HCT116 (cell line): Measurements from ENCODE around the gene FADS1. TPM values are rescaled to one million over a fixed set of nuclear protein-coding genes. Genes with fewer than 3 reads are reported as not detected.

Source experiments
- ATAC-seq: fragments of 200-7000 bp; cut with Tn5 transposase; 2 replicates; pipeline ENCODE4 v1.9.1; 2020; ENCODE audit warnings: mild to moderate bottlenecking, moderate library complexity
- BruUV-seq: library from RNA; stranded (reverse); fragments of 400-500 nt; replicated peaks from 2 replicates; lab custom pipeline; 2021; lab: Mats Ljungman, UMichigan
- CTCF ChIA-PET: fragments of 300-600 bp; sonication (Branson Sonifier 250); formaldehyde crosslinking; loops from one replicate; lab custom pipeline; 2021; ENCODE audit warnings: antibody characterized with exemption; lab: Charles Lee
- POLR2A ChIA-PET: fragments of 300-600, 350-600 bp; sonication (Branson Sonifier 250); formaldehyde crosslinking; loops from one replicate; lab custom pipeline; 2021; ENCODE audit warnings: antibody characterized with exemption; lab: Charles Lee
- RAD21 ChIA-PET, 2 experiments: fragments of 300-600 bp; sonication (Branson Sonifier 250); formaldehyde crosslinking; loops; one replicate each; lab custom pipeline; 2023; ENCODE audit warnings: low total read pairs in 2 of 2; ENCODE audit not compliant: uncharacterized antibody in 2 of 2, unreplicated experiment in 2 of 2, low non-redundant PET in 1 of 2; lab: Charles Lee
- DNase-seq: peaks from one replicate; pipeline ENCODE4 v3.0.0-alpha.2; 2010; ENCODE audit warnings: low read depth, low spot score
- H2AFZ ChIP-seq: fragments of 200-600 bp; shearing (Covaris generic), sonication (generic); 2 replicates; pipeline ENCODE4 v1.6.1; 2017; ENCODE audit warnings: low read depth, mixed run types, mixed read lengths, antibody characterized with exemption, low read length; ENCODE audit not compliant: poor library complexity, severe bottlenecking
- H3K27ac ChIP-seq: 2 replicates; pipeline ENCODE4 v1.5.1; 2012; ENCODE audit warnings: low read depth, low read length
- H3K27me3 ChIP-seq: fragments of 200-600 bp; sonication (generic); 2 replicates; pipeline ENCODE4 v1.6.1; 2016; ENCODE audit warnings: mixed run types, low read length, mixed read lengths; ENCODE audit not compliant: insufficient read depth
- H3K36me3 ChIP-seq, 2 experiments: fragments of 200-500 bp in 1 of 2; fragments of 200-600 bp in 1 of 2; sonication (Bioruptor generic) in 1 of 2; sonication (generic) in 1 of 2; 2 replicates each; pipeline versions ENCODE4 v1.5.1 to v1.6.1; 2014 to 2016; ENCODE audit warnings: low read length in 2 of 2, inconsistent platforms in 1 of 2, mixed read lengths in 1 of 2, mixed run types in 1 of 2; ENCODE audit not compliant: insufficient read depth in 2 of 2, control insufficient read depth in 1 of 2
- H3K4me1 ChIP-seq, 2 experiments: fragments of 200-600 bp in 1 of 2; sonication (generic) in 1 of 2; 2 replicates each; pipeline versions ENCODE4 v1.5.1 to v1.6.1; 2012 to 2017; ENCODE audit warnings: low read length in 2 of 2, inconsistent platforms in 1 of 2, mild to moderate bottlenecking in 1 of 2, mixed read lengths in 1 of 2, mixed run types in 1 of 2, moderate library complexity in 1 of 2; ENCODE audit not compliant: insufficient read depth in 2 of 2, control insufficient read depth in 1 of 2
- H3K4me2 ChIP-seq: fragments of 200-600 bp; sonication (generic); 2 replicates; pipeline ENCODE4 v1.6.1; 2017; ENCODE audit warnings: mixed run types, low read length, mixed read lengths
- H3K4me3 ChIP-seq, 2 experiments: fragments of 200-600 bp in 1 of 2; sonication (generic) in 1 of 2; replicated peaks in 1 of 2; 2 replicates each; pipeline ENCODE4 v1.5.1; 2011 to 2016; ENCODE audit warnings: low read length in 2 of 2, control low read depth in 1 of 2, low read depth in 1 of 2, mild to moderate bottlenecking in 1 of 2, mixed read lengths in 1 of 2, mixed run types in 1 of 2
- H3K79me2 ChIP-seq: fragments of 200-600 bp; sonication (generic); 2 replicates; pipeline ENCODE4 v1.6.1; 2017; ENCODE audit warnings: mild to moderate bottlenecking, mixed run types, low read length, moderate library complexity, mixed read lengths; ENCODE audit not compliant: insufficient read depth
- H3K9ac ChIP-seq: fragments of 200-600 bp; sonication (generic); 2 replicates; pipeline ENCODE4 v1.6.1; 2016; ENCODE audit warnings: low read length, mixed read lengths
- H3K9me2 ChIP-seq: fragments of 200-600 bp; sonication (generic), shearing (Covaris generic); 2 replicates; pipeline ENCODE4 v1.6.1; 2017; ENCODE audit warnings: mixed run types, mild to moderate bottlenecking, moderate library complexity; ENCODE audit not compliant: insufficient read depth
- H3K9me3 ChIP-seq, 2 experiments: fragments of 200-500 bp in 1 of 2; fragments of 200-600 bp in 1 of 2; sonication (Bioruptor generic) in 1 of 2; sonication (generic) in 1 of 2; 2 replicates each; pipeline ENCODE4 v1.6.1; 2014 to 2017; ENCODE audit warnings: low read length in 2 of 2, mixed read lengths in 2 of 2, inconsistent platforms in 1 of 2, low read depth in 1 of 2, mild to moderate bottlenecking in 1 of 2, mixed run types in 1 of 2, moderate library complexity in 1 of 2; ENCODE audit not compliant: control insufficient read depth in 1 of 2, insufficient read depth in 1 of 2
- H4K20me1 ChIP-seq: fragments of 200-600 bp; sonication (generic), shearing (Covaris generic); 2 replicates; pipeline ENCODE4 v1.6.1; 2017; ENCODE audit warnings: mixed run types, mild to moderate bottlenecking, moderate library complexity; ENCODE audit not compliant: insufficient read depth
- CEBPB ChIP-seq: IDR thresholded peaks from 2 replicates; pipeline ENCODE4 v1.6.1; 2012; ENCODE audit warnings: low read depth
- JUND ChIP-seq: IDR thresholded peaks from 2 replicates; pipeline ENCODE4 v1.6.1; 2012
- POLR2AphosphoS5 ChIP-seq: IDR thresholded peaks from 2 replicates; pipeline ENCODE4 v1.6.1; 2011; ENCODE audit warnings: mild to moderate bottlenecking, low read depth, low read length, moderate library complexity
- RAD21 ChIP-seq: IDR thresholded peaks from 2 replicates; pipeline ENCODE4 v1.6.1; 2012; ENCODE audit warnings: low read depth, mild to moderate bottlenecking
- REST ChIP-seq: IDR thresholded peaks from 2 replicates; pipeline ENCODE4 v1.6.1; 2012; ENCODE audit warnings: low read depth
- SP1 ChIP-seq: IDR thresholded peaks from 2 replicates; pipeline ENCODE4 v1.6.1; 2012; ENCODE audit warnings: low read depth
- ZFX ChIP-seq: fragments of 450-650 bp; IDR thresholded peaks from 2 replicates; pipeline ENCODE4 v1.6.1; 2017
- intact Hi-C: fragments of 100-400 bp; cut with micrococcal nuclease; formaldehyde crosslinking; loops from 2 replicates; pipeline ENCODE4 v1.10.0; 2022
- total RNA-seq: library from RNA; stranded (reverse); gene quantifications from one replicate; pipeline ENCODE4 v1.2.1, GENCODE V29; 2021; ENCODE audit not compliant: unreplicated experiment
- TF ChIP-seq, protein P1 (sequence below), 3 experiments: fragments of 200-600 bp in 1 of 3; sonication (generic) in 1 of 3; IDR thresholded peaks in 2 of 3; conservative IDR thresholded peaks in 1 of 3; 2 replicates each; pipeline ENCODE4 v1.5.1; 2012 to 2017; ENCODE audit warnings: low read depth in 2 of 3, low read length in 2 of 3, antibody characterized with exemption in 1 of 3, borderline replicate concordance in 1 of 3, control low read depth in 1 of 3, mild to moderate bottlenecking in 1 of 3, mixed read lengths in 1 of 3, mixed run types in 1 of 3, moderate library complexity in 1 of 3; ENCODE audit not compliant: insufficient read depth in 1 of 3
- TF ChIP-seq, protein P2 (sequence below): IDR thresholded peaks from 2 replicates; pipeline ENCODE4 v1.6.1; 2012
- TF ChIP-seq, protein P3 (sequence below): IDR thresholded peaks from 2 replicates; pipeline ENCODE4 v1.6.1; 2012

Gene FADS1
- total RNA-seq, 1 experiment from 2014 or later: 56.6 TPM

DNA sequence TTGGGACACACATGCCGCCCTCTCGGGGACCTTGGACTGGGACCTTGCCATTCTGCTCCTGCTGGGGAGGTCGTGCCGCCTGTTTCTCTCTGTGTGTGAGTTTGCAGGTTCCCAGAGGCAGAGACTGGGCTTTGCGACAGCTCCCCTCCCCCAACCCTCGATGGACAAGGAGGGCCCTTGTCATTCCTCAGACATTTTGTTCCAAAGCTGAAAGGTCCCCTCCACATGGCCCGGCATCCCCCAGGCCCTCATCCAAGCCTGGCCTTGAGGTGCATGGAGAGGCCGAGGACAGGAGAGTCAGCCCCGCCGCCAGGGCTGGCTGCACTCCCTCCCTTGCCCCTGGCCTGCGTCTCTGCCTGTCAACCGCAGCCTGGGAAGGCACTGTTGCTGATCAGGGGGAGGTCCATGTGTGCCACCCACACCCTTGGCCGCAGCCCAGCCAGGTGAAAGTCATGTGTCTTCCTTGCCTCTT lies 36.9 kb upstream of the FADS1 start:
- ChIA-PET POLR2A (no interaction called here), CTCF (no interaction called here), RAD21 (no interaction called here)
- intact Hi-C loops: no loop called here
- Histone ChIP-seq H3K4me1 (no peaks in the 10 kb centered on the region), H3K36me3 (no peaks in the 10 kb centered on the region), H3K9ac (no peak overlapping the region), H3K9me2 (no peaks in the 10 kb centered on the region), H3K27ac (no peak overlapping the region), H3K27me3 (no peaks in the 10 kb centered on the region)
- BruUV-seq: no TSS peak
- TF ChIP-seq SP1 (no peak), RAD21 (no peak), POLR2AphosphoS5 (no peak), REST (no peak), JUND (no peak), CEBPB (no peak), ZFX (no peak)
- TF ChIP-seq, protein P1, sequence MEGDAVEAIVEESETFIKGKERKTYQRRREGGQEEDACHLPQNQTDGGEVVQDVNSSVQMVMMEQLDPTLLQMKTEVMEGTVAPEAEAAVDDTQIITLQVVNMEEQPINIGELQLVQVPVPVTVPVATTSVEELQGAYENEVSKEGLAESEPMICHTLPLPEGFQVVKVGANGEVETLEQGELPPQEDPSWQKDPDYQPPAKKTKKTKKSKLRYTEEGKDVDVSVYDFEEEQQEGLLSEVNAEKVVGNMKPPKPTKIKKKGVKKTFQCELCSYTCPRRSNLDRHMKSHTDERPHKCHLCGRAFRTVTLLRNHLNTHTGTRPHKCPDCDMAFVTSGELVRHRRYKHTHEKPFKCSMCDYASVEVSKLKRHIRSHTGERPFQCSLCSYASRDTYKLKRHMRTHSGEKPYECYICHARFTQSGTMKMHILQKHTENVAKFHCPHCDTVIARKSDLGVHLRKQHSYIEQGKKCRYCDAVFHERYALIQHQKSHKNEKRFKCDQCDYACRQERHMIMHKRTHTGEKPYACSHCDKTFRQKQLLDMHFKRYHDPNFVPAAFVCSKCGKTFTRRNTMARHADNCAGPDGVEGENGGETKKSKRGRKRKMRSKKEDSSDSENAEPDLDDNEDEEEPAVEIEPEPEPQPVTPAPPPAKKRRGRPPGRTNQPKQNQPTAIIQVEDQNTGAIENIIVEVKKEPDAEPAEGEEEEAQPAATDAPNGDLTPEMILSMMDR (IDR thresholded peaks at IDR 0.05 in 2 of 3, conservative IDR thresholded peaks at IDR 0.05 in 1 of 3; ENCODE audit: borderline replicate concordance in 1 of 3, insufficient read depth in 1 of 3, low read depth in 2 of 3, low read length in 2 of 3): no peak
- TF ChIP-seq, protein P2, sequence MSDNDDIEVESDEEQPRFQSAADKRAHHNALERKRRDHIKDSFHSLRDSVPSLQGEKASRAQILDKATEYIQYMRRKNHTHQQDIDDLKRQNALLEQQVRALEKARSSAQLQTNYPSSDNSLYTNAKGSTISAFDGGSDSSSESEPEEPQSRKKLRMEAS: no peak
- TF ChIP-seq, protein P3, sequence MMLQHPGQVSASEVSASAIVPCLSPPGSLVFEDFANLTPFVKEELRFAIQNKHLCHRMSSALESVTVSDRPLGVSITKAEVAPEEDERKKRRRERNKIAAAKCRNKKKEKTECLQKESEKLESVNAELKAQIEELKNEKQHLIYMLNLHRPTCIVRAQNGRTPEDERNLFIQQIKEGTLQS: no peak
- TF ChIP-seq, all 23 proteins: peak for 0
- Histone ChIP-seq H3K79me2 (no peaks in the 10 kb centered on the region), H3K4me2 (no peak overlapping the region), H3K4me3 (no peak overlapping the region), H4K20me1 (no peaks in the 10 kb centered on the region), H2AFZ (no peak overlapping the region), H3K9me3 (no peaks in the 10 kb centered on the region)
- ATAC-seq: no peak
- no peak for DNase-seq
